ENCODE measurements around the gene CDC14B. TPM values are rescaled to one million over a fixed set of nuclear protein-coding genes. Genes with fewer than 3 reads are reported as not detected.
"Not testable (repeated sequence)": the region's sequence is repeated elsewhere in the genome, so short reads cannot be mapped to it uniquely, and the experiment has no call there.

Gene CDC14B
- total RNA-seq, 1 experiment from 2014 or later = 5.2 TPM

DNA sequence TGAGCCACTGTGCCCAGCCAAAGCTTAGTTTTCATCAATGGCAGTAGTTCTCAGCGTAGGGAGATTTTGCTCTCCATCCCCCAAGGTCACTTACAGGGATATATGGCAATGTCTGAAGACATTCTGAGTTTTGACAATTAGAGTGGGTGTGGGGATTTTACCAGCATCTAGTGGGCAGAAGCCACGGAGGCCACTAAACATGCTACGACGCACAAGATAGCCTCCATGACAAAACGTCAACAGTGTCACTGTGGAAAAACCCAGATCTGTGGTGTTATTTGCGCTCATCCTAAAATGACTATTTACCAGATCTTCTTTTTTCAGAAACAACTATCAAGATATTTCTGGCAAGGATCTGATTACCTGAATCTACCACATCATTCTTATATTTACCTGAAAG is 68.2 kb downstream of the CDC14B start:
- no peaks in the 10 kb centered on the region for H3K36me3 ChIP-seq (ENCODE audit: insufficient read depth, low read length, poor library complexity, severe bottlenecking)
- POLR2A ChIA-PET (ENCODE audit: low non-redundant PET) = no interaction called here
- H3K27me3 ChIP-seq (replicated peaks; ENCODE audit: insufficient read depth, low read depth, low read length, poor library complexity) = no peaks in the 10 kb centered on the region
- intact Hi-C loops (cut with micrococcal nuclease; ENCODE audit: unreplicated experiment) = no loop called here
- no peak overlapping the region for H3K4me3 ChIP-seq (ENCODE audit: low read depth, low read length, poor library complexity, severe bottlenecking)
- DNase-seq (ENCODE audit: low spot score) = no peak
- BruUV-seq (replicated peaks) = no TSS peak
- H3K4me1 ChIP-seq (ENCODE audit: insufficient read depth, low read length, poor library complexity, severe bottlenecking) = no peaks in the 10 kb centered on the region
- TF ChIP-seq EZH2 (IDR thresholded peaks at IDR 0.05; ENCODE audit: borderline replicate concordance, low read depth, low read length, poor library complexity, severe bottlenecking) = no peak
- TF ChIP-seq, protein P1, sequence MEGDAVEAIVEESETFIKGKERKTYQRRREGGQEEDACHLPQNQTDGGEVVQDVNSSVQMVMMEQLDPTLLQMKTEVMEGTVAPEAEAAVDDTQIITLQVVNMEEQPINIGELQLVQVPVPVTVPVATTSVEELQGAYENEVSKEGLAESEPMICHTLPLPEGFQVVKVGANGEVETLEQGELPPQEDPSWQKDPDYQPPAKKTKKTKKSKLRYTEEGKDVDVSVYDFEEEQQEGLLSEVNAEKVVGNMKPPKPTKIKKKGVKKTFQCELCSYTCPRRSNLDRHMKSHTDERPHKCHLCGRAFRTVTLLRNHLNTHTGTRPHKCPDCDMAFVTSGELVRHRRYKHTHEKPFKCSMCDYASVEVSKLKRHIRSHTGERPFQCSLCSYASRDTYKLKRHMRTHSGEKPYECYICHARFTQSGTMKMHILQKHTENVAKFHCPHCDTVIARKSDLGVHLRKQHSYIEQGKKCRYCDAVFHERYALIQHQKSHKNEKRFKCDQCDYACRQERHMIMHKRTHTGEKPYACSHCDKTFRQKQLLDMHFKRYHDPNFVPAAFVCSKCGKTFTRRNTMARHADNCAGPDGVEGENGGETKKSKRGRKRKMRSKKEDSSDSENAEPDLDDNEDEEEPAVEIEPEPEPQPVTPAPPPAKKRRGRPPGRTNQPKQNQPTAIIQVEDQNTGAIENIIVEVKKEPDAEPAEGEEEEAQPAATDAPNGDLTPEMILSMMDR (conservative IDR thresholded peaks at IDR 0.05; ENCODE audit: low read depth, low read length) = no peak
- no peaks in the 10 kb centered on the region for H3K9me3 ChIP-seq (ENCODE audit: low read depth, low read length, poor library complexity, severe bottlenecking)
- CTCF ChIA-PET = no interaction called here
- H3K27ac ChIP-seq (ENCODE audit: low read depth, low read length, poor library complexity, severe bottlenecking) = no peak overlapping the region

DNA sequence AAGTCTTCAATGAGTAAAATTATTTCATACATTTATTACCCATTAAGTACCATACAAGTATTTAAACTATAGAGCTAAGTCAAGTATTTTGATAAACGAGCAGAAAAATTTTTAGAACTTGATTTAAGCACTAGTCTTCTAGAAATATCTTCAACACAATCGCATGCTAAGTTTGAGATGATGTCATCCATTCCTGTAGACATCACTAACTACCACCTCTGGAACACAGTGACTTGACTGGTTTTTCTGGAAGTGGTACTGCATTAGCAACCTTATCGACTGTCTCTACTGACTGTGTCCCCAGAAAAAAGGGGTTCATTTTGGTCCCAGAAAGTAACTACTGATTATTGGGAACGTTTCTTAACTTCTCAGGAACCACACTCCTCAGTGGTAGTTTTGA is 69.0 kb downstream of the CDC14B start:
- Histone ChIP-seq H3K27ac (ENCODE audit: low read depth, low read length, poor library complexity, severe bottlenecking) (no peak overlapping the region), H3K4me3 (ENCODE audit: low read depth, low read length, poor library complexity, severe bottlenecking) (no peak overlapping the region), H3K36me3 (ENCODE audit: insufficient read depth, low read length, poor library complexity, severe bottlenecking) (no peaks in the 10 kb centered on the region), H3K4me1 (ENCODE audit: insufficient read depth, low read length, poor library complexity, severe bottlenecking) (no peaks in the 10 kb centered on the region), H3K9me3 (ENCODE audit: low read depth, low read length, poor library complexity, severe bottlenecking) (no peaks in the 10 kb centered on the region), H3K27me3 (replicated peaks; ENCODE audit: insufficient read depth, low read depth, low read length, poor library complexity) (no peaks in the 10 kb centered on the region)
- no TSS peak for BruUV-seq (replicated peaks)
- intact Hi-C loops (cut with micrococcal nuclease; ENCODE audit: unreplicated experiment) = no loop called here
- POLR2A ChIA-PET (ENCODE audit: low non-redundant PET) = no interaction called here
- DNase-seq (ENCODE audit: low spot score) = no peak
- CTCF ChIA-PET = no interaction called here
- TF ChIP-seq, protein P1 (conservative IDR thresholded peaks at IDR 0.05; ENCODE audit: low read depth, low read length) = no peak
- no peak for TF ChIP-seq EZH2 (IDR thresholded peaks at IDR 0.05; ENCODE audit: borderline replicate concordance, low read depth, low read length, poor library complexity, severe bottlenecking)

DNA sequence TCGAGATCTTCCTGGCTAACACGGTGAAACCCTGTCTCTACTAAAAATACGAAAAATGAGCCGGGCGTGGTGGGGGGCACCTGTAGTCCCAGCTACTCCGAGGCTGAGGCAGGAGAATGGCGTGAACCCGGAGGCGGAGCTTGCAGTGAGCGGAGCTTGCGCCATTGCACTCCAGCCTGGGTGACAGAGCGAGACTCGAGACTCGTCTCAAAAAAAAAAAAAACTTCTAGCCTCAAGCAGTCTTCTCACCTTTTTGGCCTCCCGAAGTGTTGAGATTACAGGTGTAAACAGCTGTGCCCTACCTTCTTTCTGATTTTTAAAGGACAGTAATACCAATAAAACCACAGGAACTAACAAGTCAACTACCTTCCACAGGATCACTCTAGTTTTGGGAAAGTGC is 76.5 kb downstream of the CDC14B start:
- H3K4me3 ChIP-seq (ENCODE audit: low read depth, low read length, poor library complexity, severe bottlenecking); H3K9me3 ChIP-seq (ENCODE audit: low read depth, low read length, poor library complexity, severe bottlenecking); DNase-seq (ENCODE audit: low spot score); H3K27me3 ChIP-seq (replicated peaks; ENCODE audit: insufficient read depth, low read depth, low read length, poor library complexity); intact Hi-C loops (cut with micrococcal nuclease; ENCODE audit: unreplicated experiment); H3K4me1 ChIP-seq (ENCODE audit: insufficient read depth, low read length, poor library complexity, severe bottlenecking); CTCF ChIA-PET; POLR2A ChIA-PET (ENCODE audit: low non-redundant PET); BruUV-seq (replicated peaks); H3K36me3 ChIP-seq (ENCODE audit: insufficient read depth, low read length, poor library complexity, severe bottlenecking); H3K27ac ChIP-seq (ENCODE audit: low read depth, low read length, poor library complexity, severe bottlenecking): not testable (repeated sequence)

DNA sequence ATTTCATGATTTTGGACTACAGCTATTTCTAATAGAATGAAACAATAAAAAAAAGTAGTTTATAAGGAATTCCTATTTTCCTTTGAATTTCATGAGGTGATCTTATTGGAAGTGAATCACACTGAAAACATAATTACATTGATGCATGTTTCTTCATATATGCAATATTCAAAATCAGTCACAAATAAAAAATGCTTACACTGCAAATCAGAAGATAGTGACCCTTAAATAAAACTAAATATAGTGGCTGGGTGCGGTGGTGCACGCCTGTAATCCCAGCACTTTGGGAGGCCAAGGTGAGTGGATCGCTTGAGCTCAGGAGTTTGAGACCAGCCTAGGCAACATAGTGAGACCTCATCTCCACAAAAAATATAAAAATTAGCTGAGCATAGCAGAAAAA is 79.5 kb downstream of the CDC14B start:
- BruUV-seq (replicated peaks) = no TSS peak
- CTCF ChIA-PET = no interaction called here

More for the DNA sequence above, 79.5 kb downstream of the CDC14B start:
- intact Hi-C loops (cut with micrococcal nuclease; ENCODE audit: unreplicated experiment) = no loop called here
- H3K4me1 ChIP-seq (ENCODE audit: insufficient read depth, low read length, poor library complexity, severe bottlenecking) = no peaks in the 10 kb centered on the region
- TF ChIP-seq EZH2 (IDR thresholded peaks at IDR 0.05; ENCODE audit: borderline replicate concordance, low read depth, low read length, poor library complexity, severe bottlenecking) = no peak
- TF ChIP-seq, protein P1 (conservative IDR thresholded peaks at IDR 0.05; ENCODE audit: low read depth, low read length) = no peak
- no peaks in the 10 kb centered on the region for H3K36me3 ChIP-seq (ENCODE audit: insufficient read depth, low read length, poor library complexity, severe bottlenecking)
- H3K27ac ChIP-seq (ENCODE audit: low read depth, low read length, poor library complexity, severe bottlenecking) = no peak overlapping the region
- no peak for DNase-seq (ENCODE audit: low spot score)
- H3K27me3 ChIP-seq (replicated peaks; ENCODE audit: insufficient read depth, low read depth, low read length, poor library complexity) = no peaks in the 10 kb centered on the region
- no peak overlapping the region for H3K4me3 ChIP-seq (ENCODE audit: low read depth, low read length, poor library complexity, severe bottlenecking)
- POLR2A ChIA-PET (ENCODE audit: low non-redundant PET) = no interaction called here
- no peaks in the 10 kb centered on the region for H3K9me3 ChIP-seq (ENCODE audit: low read depth, low read length, poor library complexity, severe bottlenecking)

Data from A673 (cell line).